HG03342 (cell line): ENCODE results near the gene BCL11A.

Source experiments
- ATAC-seq: cut with Tn5 transposase; IDR thresholded peaks from one replicate; pipeline ENCODE4 v1.9.1; 2021; ENCODE audit warnings: mild to moderate bottlenecking, moderate library complexity; ENCODE audit not compliant: unreplicated experiment

BCL11A gene

GRCh38 chr2:60470340-60470739 is 83.1 kb downstream of the BCL11A start:
- no peak for ATAC-seq

DNA sequence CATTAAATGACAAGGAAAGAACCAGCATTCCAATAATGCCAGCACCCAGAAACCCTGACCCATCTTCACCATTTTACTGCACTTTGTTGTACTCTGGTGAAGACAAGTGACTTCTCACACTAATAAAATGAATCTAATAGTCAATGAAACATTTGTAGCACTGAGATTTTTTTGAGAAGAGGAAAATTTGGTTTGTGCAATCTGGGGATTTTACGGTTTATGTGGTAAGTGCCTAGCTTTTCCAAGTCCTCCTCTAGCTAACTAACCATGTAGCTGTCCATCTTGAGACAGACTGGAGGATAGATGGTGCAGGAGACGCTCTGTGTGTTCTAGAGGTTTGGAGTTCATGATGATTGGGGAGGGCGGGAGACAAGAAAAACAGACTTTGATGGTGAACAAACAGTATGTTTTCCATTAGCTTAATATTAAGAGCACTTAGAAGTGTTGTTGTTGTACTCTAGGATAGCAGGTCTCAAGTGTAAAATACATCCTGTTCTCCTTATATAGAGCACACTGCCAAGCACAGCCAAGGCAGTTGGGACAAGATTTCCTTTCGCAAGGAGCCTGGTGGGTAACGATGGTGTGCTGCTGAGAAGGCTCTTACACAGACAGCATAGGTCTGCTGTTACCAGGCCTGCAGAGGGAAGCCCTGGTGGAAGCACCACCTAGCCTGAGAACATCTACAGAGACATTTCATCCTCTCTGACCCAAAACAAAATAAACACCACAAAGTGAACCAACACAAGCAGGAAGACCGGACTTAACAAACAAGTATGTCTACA is 83.7 kb downstream of the BCL11A start:
- no peak for ATAC-seq

GRCh38 chr2:60468382-60469085 is 84.9 kb downstream of the BCL11A start:
- peak; percentile 61 for ATAC-seq

DNA sequence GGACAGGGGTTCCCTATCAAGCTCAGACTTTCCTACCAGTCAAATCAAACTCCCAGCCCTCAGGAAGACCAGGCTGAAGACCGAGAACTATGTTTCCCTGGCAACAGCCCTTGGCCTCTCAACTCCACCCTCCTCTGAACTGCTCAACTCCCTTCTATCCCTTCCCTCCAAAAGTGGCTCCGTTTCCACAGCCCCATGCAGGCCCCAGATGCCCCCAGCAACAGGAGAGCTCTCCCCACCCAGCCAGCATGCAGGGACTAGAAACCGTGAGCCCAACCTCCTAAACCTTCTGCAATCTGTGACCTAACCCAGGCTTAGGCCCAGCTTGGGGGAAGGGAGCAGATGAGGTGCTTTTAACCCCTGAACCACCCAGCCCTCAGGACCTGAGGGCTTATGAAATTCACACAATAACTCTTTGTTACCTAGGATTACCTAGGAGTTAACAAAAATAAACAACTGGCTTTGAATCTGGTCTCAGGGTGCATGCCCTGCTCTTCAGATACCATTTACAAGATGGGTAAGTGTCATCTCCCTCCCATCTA is 87.2 kb downstream of the BCL11A start:
- ATAC-seq: no peak

DNA sequence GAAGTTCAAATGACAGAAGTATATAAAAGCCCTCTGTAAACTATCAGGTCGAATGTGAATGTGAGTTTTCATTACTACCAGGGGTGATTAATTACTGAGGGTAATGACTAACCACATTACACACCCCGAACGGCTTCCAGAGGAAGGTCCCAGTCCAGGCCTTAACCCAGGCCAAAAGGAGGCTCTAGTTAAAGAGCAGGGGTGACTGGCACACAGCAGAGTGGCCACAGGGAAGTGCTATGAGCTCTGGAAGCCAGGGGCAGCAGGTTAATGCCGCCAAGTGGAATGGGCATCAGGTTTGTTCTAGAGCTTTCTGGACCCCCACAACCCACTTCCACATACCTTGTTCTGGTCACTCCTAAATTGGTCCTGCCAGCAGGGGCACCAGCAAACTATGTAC is 87.7 kb downstream of the BCL11A start:
- no peak for ATAC-seq

GRCh38 chr2:60463249-60463648 is 90.2 kb downstream of the BCL11A start:
- no peak for ATAC-seq

- ATAC-seq: no peak
Measured at GRCh38 chr2:60461421-60462108, 91.9 kb downstream of the BCL11A start.

- no peak for ATAC-seq
Measured at GRCh38 chr2:60460577-60461420, 92.7 kb downstream of the BCL11A start.

DNA sequence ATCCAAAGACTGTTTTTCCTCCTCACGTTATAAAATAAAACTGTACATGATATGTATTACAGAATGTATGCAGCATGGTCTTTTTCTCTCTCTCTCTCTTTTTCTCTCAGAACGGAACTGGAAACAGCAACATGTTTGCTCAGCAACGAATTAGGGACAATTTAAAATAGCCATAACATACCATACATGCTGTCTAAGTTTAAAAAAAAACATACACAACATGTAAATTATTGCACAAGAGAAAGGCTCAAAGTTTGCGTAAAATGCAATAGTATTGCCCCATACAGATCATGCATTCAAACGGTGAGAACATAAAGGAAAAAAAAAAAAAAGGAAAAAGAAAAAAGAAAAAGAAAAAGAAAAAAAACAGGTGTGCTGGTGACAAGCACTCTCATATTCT is 93.6 kb downstream of the BCL11A start:
- ATAC-seq: no peak

DNA sequence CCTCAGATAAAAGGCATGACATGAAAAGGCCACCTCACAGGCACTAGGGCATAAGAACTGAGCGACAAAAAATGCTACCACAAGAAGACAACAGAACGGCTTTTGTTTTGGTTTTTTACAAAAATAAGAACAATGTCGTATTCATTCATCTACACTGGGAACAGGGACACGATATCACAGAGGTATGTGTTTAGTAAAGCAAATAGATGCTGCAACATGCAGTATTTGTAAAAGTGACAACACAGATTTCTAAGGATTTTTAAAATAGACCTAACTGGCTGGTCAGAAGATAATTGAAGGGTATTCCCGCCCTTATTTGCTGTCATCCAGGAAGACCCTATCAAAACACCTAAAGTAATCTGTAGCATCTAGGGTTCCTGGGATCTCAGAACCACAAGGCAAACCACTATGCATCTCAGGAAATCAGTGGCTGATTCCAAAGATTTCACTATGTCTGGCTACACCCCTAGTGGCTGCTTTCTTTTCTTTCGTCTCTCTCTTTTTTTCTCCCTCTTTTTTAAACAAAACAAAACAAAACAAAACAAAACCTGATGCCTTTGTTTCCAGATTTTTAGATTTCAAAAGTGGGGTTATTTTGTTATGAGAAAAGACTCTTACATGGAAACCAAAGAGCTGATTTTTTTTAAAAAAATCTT is 97.2 kb downstream of the BCL11A start:
- no peak for ATAC-seq

GRCh38 chr2:60453872-60454271 is 99.6 kb downstream of the BCL11A start:
- no peak for ATAC-seq

GRCh38 chr2:60453301-60453700 is 100.2 kb downstream of the BCL11A start:
- ATAC-seq: no peak

- ATAC-seq: no peak
Measured at GRCh38 chr2:60450488-60450887, 103.0 kb downstream of the BCL11A start.

DNA sequence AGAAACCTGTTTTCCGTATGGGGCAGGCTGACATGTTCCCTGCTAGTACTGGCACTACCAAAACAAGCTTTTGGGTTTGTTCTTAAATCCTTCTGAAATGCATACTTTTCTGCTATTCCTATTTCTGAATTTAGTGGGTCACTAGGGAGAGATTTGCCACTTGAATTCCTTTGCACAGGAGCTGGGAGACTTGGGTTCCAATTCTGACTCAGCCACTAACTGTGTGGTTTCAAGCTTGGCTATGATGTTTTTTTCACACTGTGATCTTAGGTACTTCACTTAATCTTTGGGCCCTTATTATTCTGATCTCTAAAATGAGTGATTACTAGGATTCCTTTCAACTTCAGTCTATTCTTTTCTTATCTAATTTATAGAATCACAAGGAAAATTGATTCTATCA is 105.5 kb downstream of the BCL11A start:
- no peak for ATAC-seq

- peak; percentile 88 for ATAC-seq
Measured at GRCh38 chr2:60446413-60447267, 106.8 kb downstream of the BCL11A start.

DNA sequence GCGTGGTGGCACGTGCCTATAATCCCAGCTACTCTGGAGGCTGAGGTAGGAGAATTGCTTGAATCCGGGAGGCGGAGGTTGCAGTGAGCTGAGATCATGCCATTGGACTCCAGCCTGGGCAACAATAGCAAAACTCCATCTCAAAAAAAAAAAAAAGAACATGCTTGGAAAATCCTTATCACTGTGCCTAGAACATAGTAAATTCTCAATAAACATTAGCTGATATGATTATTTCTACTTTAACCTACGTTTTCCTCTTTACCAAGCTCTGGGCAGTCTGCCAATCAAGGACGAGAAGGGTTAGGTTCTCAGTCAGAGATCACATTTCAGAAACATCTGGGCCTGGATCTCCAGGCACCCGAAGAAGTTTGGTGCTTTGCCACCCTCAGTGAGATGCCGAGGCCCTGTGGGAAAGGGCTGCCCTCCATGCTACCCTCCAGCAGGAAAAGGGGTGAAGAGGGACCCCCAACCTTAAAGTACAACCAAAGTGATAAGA is 107.7 kb downstream of the BCL11A start:
- ATAC-seq: no peak

- no peak for ATAC-seq
Measured at GRCh38 chr2:60442608-60443007, 110.8 kb downstream of the BCL11A start.

DNA sequence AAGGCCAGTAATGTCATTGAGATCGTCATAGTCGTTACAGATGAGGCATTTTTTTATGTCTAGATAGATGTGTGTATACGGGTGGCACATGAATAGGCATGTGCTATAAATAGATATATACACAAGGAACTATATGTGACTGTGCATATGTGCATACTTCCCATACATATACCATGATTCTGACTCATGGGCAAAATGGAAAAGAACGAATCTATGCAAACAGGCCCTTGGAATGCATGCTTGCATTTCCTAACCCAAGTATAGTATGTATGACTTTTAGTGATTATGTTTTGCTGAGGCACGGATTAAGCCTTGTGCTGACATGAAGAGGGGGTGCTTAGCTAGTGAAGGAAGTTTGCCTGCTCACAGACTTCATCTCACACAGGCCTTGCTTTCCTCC is 111.7 kb downstream of the BCL11A start:
- no peak for ATAC-seq

GRCh38 chr2:60440767-60441163 is 112.7 kb downstream of the BCL11A start:
- no peak for ATAC-seq
